GM19324 (cell line): ENCODE data around the gene TIGD4.
"Not testable (repeated sequence)": the region's sequence is repeated elsewhere in the genome, so short reads cannot be mapped to it uniquely, and the experiment has no call there.

Experiments
- ATAC-seq: cut with Tn5 transposase; IDR thresholded peaks from one replicate; pipeline ENCODE4 v1.9.1; 2021; ENCODE audit warnings: mild to moderate bottlenecking, moderate library complexity; ENCODE audit not compliant: unreplicated experiment, low FRiP score

Gene TIGD4

GRCh38 chr4:152784490-152785350 lies 5.2 kb upstream of the TIGD4 start:
- no peak for ATAC-seq

- ATAC-seq, result no peak
These were observed 793 bp upstream of the TIGD4 start for GRCh38 chr4:152780267-152780778.

- ATAC-seq, result no peak
These were observed 646 bp downstream of the TIGD4 start for GRCh38 chr4:152778656-152779512.

- ATAC-seq, result no peak
These were observed 2.0 kb downstream of the TIGD4 start for GRCh38 chr4:152777488-152777887.

GRCh38 chr4:152776352-152776751 lies 3.2 kb downstream of the TIGD4 start:
- ATAC-seq, result no peak

GRCh38 chr4:152773953-152774352 lies 5.6 kb downstream of the TIGD4 start:
- no peak for ATAC-seq

GRCh38 chr4:152773339-152773738 lies 6.2 kb downstream of the TIGD4 start:
- ATAC-seq, result no peak

- no peak for ATAC-seq
These were observed 7.6 kb downstream of the TIGD4 start for GRCh38 chr4:152771741-152772533.

GRCh38 chr4:152765069-152765737 lies 14.3 kb downstream of the TIGD4 start:
- ATAC-seq, result not testable (repeated sequence)

- ATAC-seq, result no peak
These were observed 15.7 kb downstream of the TIGD4 start for GRCh38 chr4:152763796-152764195.

- no peak for ATAC-seq
These were observed 30.9 kb downstream of the TIGD4 start for GRCh38 chr4:152748619-152749018.

GRCh38 chr4:152747444-152747843 lies 32.1 kb downstream of the TIGD4 start:
- no peak for ATAC-seq

GRCh38 chr4:152738827-152739226 lies 40.7 kb downstream of the TIGD4 start:
- no peak for ATAC-seq

- no peak for ATAC-seq
These were observed 43.6 kb downstream of the TIGD4 start for GRCh38 chr4:152735906-152736305.

- no peak for ATAC-seq
These were observed 44.1 kb downstream of the TIGD4 start for GRCh38 chr4:152735396-152735859.

- no peak for ATAC-seq
These were observed 44.9 kb downstream of the TIGD4 start for GRCh38 chr4:152734699-152735050.

- no peak for ATAC-seq
These were observed 45.4 kb downstream of the TIGD4 start for GRCh38 chr4:152734015-152734698.

- no peak for ATAC-seq
These were observed 47.5 kb downstream of the TIGD4 start for GRCh38 chr4:152731997-152732396.

GRCh38 chr4:152729466-152729865 lies 50.1 kb downstream of the TIGD4 start:
- no peak for ATAC-seq
